T47D (cell line): ENCODE data around the gene ARID1B.

Source experiments
- DNase-seq, 2 experiments: peaks; one replicate each; pipeline versions ENCODE4 v3.0.0 to v3.0.0-alpha.2; 2011 to 2012; ENCODE audit warnings: low read depth in 1 of 2, low spot score in 1 of 2
- JUND ChIP-seq: IDR thresholded peaks from 2 replicates; pipeline ENCODE4 v1.6.1; 2012; ENCODE audit warnings: low read depth
- in situ Hi-C: cut with HindIII; loops from 2 replicates; pipeline ENCODE4 v1.10.0; 2016; ENCODE audit warnings: low sequenced_read_pairs, low pct_unique_long_range_greater_than_20kb

ARID1B gene

GRCh38 chr6:157244175-157244574 lies 467.0 kb downstream of the ARID1B start:
- no peak for TF ChIP-seq JUND
- DNase-seq: no peak
- in situ Hi-C loops: no loop called here

GRCh38 chr6:157244780-157245179 lies 467.6 kb downstream of the ARID1B start:
- no peak for DNase-seq
- TF ChIP-seq JUND: no peak
- in situ Hi-C loops: no loop called here

GRCh38 chr6:157245436-157245835 lies 468.3 kb downstream of the ARID1B start:
- in situ Hi-C loops: no loop called here
- TF ChIP-seq JUND: no peak
- DNase-seq: no peak

- no peak for DNase-seq
- TF ChIP-seq JUND: no peak
- in situ Hi-C loops: no loop called here
These were observed 469.0 kb downstream of the ARID1B start for GRCh38 chr6:157246048-157246630.

- DNase-seq: no peak
- in situ Hi-C loops: no loop called here
- no peak for TF ChIP-seq JUND
These were observed 469.8 kb downstream of the ARID1B start for GRCh38 chr6:157246771-157247484.

GRCh38 chr6:157248264-157248663 lies 471.1 kb downstream of the ARID1B start:
- DNase-seq: no peak
- in situ Hi-C loops: no loop called here
- no peak for TF ChIP-seq JUND

- TF ChIP-seq JUND: no peak
- DNase-seq: no peak
- in situ Hi-C loops: no loop called here
These were observed 472.6 kb downstream of the ARID1B start for GRCh38 chr6:157249826-157250225.

GRCh38 chr6:157251586-157252247 lies 474.5 kb downstream of the ARID1B start:
- no peak for TF ChIP-seq JUND
- in situ Hi-C loops: no loop called here
- DNase-seq: no peak

- no peak for DNase-seq
- no peak for TF ChIP-seq JUND
- in situ Hi-C loops: no loop called here
These were observed 475.8 kb downstream of the ARID1B start for GRCh38 chr6:157253017-157253416.

- in situ Hi-C loops: no loop called here
- TF ChIP-seq JUND: no peak
- DNase-seq: no peak
These were observed 476.5 kb downstream of the ARID1B start for GRCh38 chr6:157253699-157254098.

- DNase-seq: no peak
- in situ Hi-C loops: no loop called here
- TF ChIP-seq JUND: no peak
These were observed 477.4 kb downstream of the ARID1B start for GRCh38 chr6:157254538-157254937.

GRCh38 chr6:157255079-157255478 lies 477.9 kb downstream of the ARID1B start:
- in situ Hi-C loops: no loop called here
- no peak for DNase-seq
- TF ChIP-seq JUND: no peak

GRCh38 chr6:157258878-157259277 lies 481.7 kb downstream of the ARID1B start:
- TF ChIP-seq JUND: no peak
- in situ Hi-C loops: no loop called here
- no peak for DNase-seq

- no peak for TF ChIP-seq JUND
- in situ Hi-C loops: no loop called here
- DNase-seq: no peak
These were observed 482.3 kb downstream of the ARID1B start for GRCh38 chr6:157259443-157259842.
